CD4-positive, alpha-beta T cell treated with Interleukin-17A for 4 hours (primary cell): Measurements from ENCODE around the gene RFX2.
"Not testable (repeated sequence)": the region's sequence is repeated elsewhere in the genome, so short reads cannot be mapped to it uniquely, and the experiment has no call there.

Experiments
- DNase-seq: peaks from one replicate; pipeline ENCODE4 v3.0.0-alpha.2; 2020; ENCODE audit warnings: mixed read lengths

The RFX2 gene

DNA sequence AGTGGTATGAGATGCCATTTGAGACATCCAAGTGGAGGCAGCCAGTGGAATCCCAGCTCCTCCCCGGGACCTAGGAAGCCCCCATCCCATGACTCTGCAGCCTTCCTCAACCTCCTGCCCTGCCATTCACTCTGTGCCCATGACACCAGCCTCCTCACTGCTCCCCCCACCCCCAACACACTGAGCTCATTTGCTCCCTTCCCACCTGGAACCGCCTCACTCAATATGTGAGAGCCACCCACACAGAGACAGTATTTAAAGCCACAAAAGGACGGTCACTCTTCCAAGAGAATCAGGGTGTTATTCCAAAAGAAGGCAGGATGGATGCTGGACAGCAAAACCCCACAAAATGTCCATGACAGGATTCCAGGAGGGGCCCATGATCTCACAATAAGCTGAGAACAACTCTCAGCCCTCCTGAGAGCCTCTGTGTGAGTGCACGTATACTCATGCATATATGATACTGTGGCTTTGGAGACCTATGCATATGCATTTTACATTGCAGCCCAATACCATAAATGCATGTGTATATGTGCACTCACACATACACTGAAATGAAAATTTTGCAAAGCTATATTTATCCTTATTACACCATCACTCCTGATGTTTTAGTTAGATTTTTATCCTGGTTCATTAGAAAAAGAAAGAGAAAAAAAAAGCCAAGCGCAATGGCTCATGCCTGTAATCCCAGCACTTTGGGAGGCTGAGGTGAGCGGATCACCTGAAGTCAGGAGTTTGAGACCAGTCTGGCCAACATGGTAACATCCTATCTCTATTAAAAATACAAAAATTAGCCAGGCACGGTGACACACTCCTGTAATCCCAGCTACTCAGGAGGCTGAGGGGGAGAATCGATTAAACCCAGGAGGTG, 121.5 kb downstream of the RFX2 start:
- DNase-seq = no peak

DNA sequence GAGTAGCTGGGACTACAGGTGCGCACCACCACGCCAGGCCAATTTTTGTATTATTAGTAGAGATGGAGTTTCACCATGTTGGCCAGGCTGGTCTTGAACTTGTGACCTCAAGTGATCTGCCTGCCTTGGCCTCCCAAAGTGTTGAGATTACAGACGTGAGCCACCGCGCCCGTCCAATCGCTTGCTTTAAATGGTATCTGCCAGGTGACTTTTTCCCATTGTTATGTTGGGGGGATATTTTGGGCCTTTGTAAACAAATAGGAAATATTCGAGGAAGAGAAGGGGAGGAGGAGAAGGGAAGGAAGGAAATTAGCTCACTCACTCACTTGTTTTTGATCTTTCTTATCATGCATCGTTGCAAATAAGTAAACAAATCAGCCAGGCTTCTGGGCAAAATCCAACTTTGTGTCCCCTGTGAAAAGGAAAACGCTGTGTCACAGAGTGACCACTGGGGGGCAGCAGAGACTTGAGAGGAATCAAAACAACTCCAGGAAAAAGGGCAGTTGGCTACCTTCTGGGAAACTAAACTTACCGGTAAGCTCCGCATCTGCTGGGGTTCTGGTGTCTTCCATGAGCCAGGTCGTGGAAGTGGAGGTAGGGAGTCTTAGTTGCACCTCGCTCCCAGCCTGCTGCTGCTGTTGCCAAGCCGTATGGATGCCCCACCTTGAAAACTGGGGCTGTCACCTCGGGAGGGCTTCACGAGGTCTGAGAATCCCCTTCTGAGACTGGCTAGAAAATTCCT, 123.1 kb downstream of the RFX2 start:
- DNase-seq = peak; percentile 87

DNA sequence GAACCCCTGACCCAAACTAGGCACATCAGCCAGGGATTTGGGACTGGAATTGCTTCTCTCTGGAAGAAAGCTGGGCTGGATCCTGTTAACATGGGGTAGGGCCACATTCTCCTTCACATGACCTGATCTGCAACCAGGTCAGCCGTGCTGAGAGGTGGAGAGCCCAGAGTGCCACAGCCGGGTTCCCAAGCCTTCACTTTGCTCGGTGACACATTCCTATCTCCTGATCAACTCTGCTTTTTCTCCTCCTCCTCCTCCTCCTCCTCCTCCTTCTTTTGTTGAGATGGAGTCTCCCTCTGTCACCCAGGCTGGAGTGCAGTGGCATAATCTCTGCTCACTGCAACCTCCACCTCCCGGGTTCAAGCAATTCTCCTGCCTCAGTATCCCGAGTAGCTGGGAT, 124.5 kb downstream of the RFX2 start:
- not testable (repeated sequence) for DNase-seq

- DNase-seq = no peak
Measured at GRCh38 chr19:5985098-5985783, 125.1 kb downstream of the RFX2 start.

DNA sequence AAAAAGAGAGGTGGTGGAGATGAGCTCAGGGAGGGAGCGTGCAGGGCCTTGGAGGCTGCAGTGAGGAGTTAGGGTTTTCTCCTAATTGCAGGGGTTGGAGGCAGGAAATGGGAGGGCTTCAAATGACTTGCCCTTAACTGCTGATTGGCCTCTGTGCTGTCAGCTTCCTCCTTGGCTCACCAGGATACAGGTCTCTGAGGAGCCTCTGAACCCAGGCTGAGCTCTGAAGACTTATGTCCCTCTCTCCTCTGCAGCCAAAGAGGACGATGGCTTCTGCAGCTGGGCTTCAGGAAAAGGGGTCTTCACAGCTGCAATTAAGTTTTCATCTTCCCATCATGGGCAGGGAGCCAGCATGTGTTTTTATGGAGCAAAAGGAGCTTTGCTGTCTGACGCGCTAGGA, 125.7 kb downstream of the RFX2 start:
- no peak for DNase-seq

- no peak for DNase-seq
Measured at GRCh38 chr19:5983367-5983955, 126.8 kb downstream of the RFX2 start.

DNA sequence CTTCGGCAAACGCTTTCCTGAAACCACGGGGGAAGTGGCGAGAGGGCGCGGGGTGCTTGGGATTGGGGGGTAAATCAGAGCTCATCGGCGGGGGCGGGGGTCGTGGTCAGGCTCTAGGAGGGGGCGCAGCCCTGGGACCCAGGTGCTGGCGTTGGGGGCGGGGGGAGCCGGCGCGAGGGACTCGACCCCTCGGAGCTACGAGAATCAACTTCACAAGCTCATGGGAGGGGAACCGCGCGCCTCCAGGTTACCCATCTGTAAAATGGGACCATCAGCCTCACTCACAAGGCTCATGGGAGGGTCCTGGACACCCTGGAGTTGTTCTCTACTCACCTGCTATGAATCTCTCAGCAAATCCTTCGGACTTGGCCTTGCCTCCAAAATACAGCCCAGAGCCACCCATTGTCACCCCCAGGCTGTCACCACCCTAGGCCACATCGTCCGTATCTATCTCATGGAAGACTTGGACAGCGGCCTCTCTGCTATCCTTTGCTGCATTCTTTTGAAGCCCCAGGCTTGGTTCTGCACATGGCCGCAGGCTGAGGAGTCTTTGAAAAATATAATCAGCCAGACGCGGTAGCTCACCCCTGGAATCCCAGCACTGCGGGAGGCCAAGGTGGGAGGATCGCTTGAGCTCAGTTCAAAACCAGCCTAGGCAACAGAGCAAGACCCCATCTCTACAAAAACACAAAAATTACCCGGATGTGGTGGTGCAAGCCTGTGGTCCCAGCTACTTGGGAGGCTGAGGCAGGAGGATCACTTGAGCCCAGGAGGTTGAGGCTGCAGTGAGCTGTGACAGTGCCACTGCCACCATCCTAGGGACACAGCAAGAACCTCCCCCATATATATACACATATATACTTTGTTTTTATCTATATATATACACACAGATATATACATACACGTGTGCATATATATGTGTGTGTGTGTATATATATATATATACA, 131.4 kb downstream of the RFX2 start:
- DNase-seq = no peak

- peak; percentile 99 for DNase-seq
Measured at GRCh38 chr19:5977785-5978605, 132.3 kb downstream of the RFX2 start, which contains the start of gene RANBP3. Gene RANBP3, minus strand, starts transcription at chr19:5978140. Its CDS starts 58 bp downstream, at chr19:5978082.

- DNase-seq = no peak
Measured at GRCh38 chr19:5977222-5977784, 133.0 kb downstream of the RFX2 start.

DNA sequence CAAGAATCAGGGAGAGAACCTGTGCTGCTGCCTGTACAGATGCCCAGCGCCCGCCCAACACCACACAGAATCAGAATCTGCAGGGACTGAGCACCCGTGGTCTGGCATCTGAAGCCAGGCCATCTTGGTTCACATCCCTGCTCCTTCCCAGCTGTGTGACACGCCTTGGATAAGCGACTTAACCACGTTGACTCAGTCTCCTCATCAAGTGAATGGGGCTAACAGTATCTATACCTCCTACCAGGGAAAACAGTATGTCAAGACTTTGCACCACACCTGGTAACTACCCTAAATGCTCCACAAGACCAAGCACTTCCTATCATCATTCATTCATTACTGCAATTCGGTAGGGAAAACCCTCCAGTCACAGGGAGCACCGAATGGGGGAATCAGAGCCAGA, 133.5 kb downstream of the RFX2 start:
- no peak for DNase-seq

GRCh38 chr19:5975388-5975728, 134.9 kb downstream of the RFX2 start:
- DNase-seq = no peak

- DNase-seq = no peak
Measured at GRCh38 chr19:5974721-5975387, 135.4 kb downstream of the RFX2 start.

DNA sequence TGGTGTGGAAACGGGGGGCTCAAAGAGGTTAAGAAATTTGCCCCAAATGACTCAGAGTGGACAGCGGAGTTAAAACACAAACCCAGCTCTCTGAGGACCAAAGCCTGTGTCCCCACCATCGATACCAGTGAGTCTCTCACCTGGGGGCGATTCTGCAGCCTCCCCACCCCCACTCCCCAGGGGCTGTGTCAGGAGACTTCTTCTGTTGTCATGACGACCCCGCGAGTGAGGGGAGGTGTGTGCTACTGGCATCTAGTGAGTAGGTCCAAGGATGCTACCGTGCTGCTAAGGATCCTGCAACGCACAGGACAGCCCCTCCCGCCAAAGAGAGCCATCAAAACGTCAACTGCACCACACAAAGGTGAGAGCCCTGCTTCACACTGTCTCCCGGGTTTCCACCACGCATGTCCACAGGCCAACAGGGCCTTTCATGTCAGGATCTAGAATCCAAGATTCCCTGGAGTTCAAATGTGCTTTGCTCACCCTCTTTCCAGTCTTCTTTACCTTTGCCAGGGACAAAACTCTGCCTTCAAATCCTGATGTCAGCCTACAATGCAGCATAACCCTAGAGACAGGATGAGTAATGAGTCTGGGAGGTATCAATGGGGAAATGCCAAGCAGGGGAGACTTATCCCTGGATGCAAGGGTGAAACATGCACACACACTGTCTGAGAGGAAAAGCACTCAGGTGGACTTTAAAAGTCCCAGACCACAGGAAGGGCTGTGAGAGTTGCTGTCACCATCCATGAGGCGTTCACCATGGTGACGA, 136.2 kb downstream of the RFX2 start:
- DNase-seq = no peak

DNA sequence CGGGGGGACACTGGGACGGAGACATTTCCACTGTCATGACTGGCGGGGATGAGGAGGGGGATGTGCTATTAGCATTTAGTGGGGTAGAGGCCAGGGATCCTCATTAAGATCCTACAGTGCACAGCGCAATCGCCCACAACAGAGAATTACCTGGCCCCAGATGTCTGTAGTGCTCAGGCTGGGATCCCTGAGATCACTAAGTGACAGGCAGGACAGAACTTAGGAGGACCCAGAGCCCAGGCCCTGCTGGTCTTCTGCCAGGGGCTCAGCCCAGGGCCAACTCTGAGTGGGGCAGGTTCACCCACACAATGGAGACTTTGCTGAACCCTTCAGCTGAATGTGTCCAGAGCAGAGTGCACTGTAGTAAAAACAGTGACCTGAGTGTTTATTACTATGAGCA, 136.9 kb downstream of the RFX2 start:
- DNase-seq = no peak

GRCh38 chr19:5972355-5972731, 138.0 kb downstream of the RFX2 start:
- DNase-seq = no peak

GRCh38 chr19:5971714-5972354, 138.5 kb downstream of the RFX2 start:
- no peak for DNase-seq

DNA sequence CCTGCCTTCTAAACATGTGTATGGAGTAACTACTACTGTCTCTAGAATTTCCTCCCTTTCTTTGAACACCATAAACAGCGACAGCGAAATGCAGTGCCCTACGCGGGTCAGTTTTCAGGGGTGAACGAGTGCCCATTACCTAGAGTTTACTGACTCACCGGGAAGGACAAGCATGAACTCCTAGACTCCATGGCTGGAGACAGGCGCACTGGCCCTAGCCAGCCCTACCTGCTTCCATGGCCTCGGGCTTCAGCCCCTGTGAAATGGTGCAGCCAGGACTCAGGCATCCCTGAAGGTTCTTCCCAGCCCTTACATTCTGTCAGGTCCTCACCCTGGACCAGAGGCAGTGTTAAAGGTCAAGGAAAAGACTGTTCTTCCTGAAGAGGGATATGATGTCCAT, 140.8 kb downstream of the RFX2 start:
- DNase-seq = no peak

GRCh38 chr19:5968431-5969373, 141.6 kb downstream of the RFX2 start:
- no peak for DNase-seq
